Hepatocyte (in vitro differentiated cells): ENCODE measurements around the gene RBM5. TPM values are rescaled to one million over a fixed set of nuclear protein-coding genes. Genes with fewer than 3 reads are reported as not detected.

Experiments
- DNase-seq: peaks from one replicate; pipeline ENCODE4 v3.0.0-alpha.2; 2016; ENCODE audit warnings: low spot score
- H2AFZ ChIP-seq: fragments of 200-600 bp; sonication (generic); 2 replicates; pipeline ENCODE4 v1.6.0; 2016; ENCODE audit warnings: antibody characterized with exemption, mild to moderate bottlenecking
- H3K27ac ChIP-seq: fragments of 200-600 bp; sonication (generic); 2 replicates; pipeline ENCODE4 v1.5.1; 2016; ENCODE audit warnings: mild to moderate bottlenecking
- H3K27me3 ChIP-seq: fragments of 200-600 bp; sonication (generic); 2 replicates; pipeline ENCODE4 v1.6.1; 2016
- H3K36me3 ChIP-seq: fragments of 200-600 bp; sonication (generic); replicated peaks from 2 replicates; pipeline ENCODE4 v1.5.1; 2016; ENCODE audit warnings: low read depth; ENCODE audit not compliant: insufficient read depth
- H3K4me1 ChIP-seq: fragments of 200-600 bp; sonication (generic); 2 replicates; pipeline ENCODE4 v1.5.1; 2016; ENCODE audit warnings: mild to moderate bottlenecking, moderate library complexity; ENCODE audit not compliant: insufficient read depth
- H3K4me2 ChIP-seq: fragments of 200-600 bp; sonication (generic); 2 replicates; pipeline ENCODE4 v1.6.0; 2016
- H3K4me3 ChIP-seq: fragments of 200-600 bp; sonication (generic); 2 replicates; pipeline ENCODE4 v1.5.1; 2016; ENCODE audit warnings: mild to moderate bottlenecking
- H3K79me2 ChIP-seq: fragments of 200-600 bp; sonication (generic); 2 replicates; pipeline ENCODE4 v1.6.0; 2017; ENCODE audit warnings: mild to moderate bottlenecking
- H3K9me2 ChIP-seq: fragments of 200-600 bp; sonication (generic); replicated peaks from 2 replicates; pipeline ENCODE4 v1.6.0; 2017; ENCODE audit warnings: mild to moderate bottlenecking; ENCODE audit not compliant: insufficient read depth
- H3K9me3 ChIP-seq: fragments of 200-600 bp; sonication (generic); 2 replicates; pipeline ENCODE4 v1.5.1; 2016; ENCODE audit warnings: low read depth, mild to moderate bottlenecking
- H4K20me1 ChIP-seq: fragments of 200-600 bp; sonication (generic); 2 replicates; pipeline ENCODE4 v1.6.0; 2016; ENCODE audit warnings: mild to moderate bottlenecking; ENCODE audit not compliant: insufficient read depth, poor library complexity, severe bottlenecking
- CTCF ChIP-seq: fragments of 200-600 bp; sonication (generic); IDR thresholded peaks from 2 replicates; pipeline ENCODE4 v1.5.1; 2016; ENCODE audit warnings: antibody characterized with exemption, mild to moderate bottlenecking; ENCODE audit not compliant: poor library complexity
- EZH2 ChIP-seq: fragments of 200-600 bp; sonication (generic); IDR thresholded peaks from 2 replicates; pipeline ENCODE4 v1.6.1; 2016; ENCODE audit warnings: antibody characterized with exemption, mild to moderate bottlenecking, borderline replicate concordance
- EZH2phosphoT487 ChIP-seq: fragments of 200-600 bp; sonication (generic); IDR thresholded peaks from one replicate; pipeline ENCODE4 v1.6.1; 2018; ENCODE audit warnings: antibody characterized with exemption, mild to moderate bottlenecking, low read depth, moderate library complexity; ENCODE audit not compliant: unreplicated experiment, severe bottlenecking
- WGBS: methylation state at CpG from one replicate; pipeline ENCODE4 v1.1.6; 2016; ENCODE audit warnings: low lambda C conversion rate; ENCODE audit errors: missing lambda C conversion rate; 5-methylcytosine and 5-hydroxymethylcytosine counted together
- polyA plus RNA-seq: library from polyadenylated mRNA; unstranded; fragments of >200 nt; fragmentation: Nextera tagmentation; extraction: Ambion mirVana; gene quantifications from 2 replicates; pipeline ENCODE4 v1.2.1, GENCODE V29; 2016
- total RNA-seq: library from RNA; depleted of rRNA; stranded (reverse); fragments of >200 nt; gene quantifications from 2 replicates; pipeline ENCODE4 v1.2.3, GENCODE V29; 2014

The RBM5 gene
- total and polyA plus RNA-seq, 2 experiments from 2014 or later: 64.3 to 147 TPM

GRCh38 chr3:50136714-50137405 is 48.1 kb downstream of the RBM5 start:
- Histone ChIP-seq H2AFZ (no peak overlapping the region), H4K20me1 (no peaks in the 10 kb centered on the region), H3K4me1 (peaks cover 31% of the 10 kb centered on the region), H3K27me3 (peaks cover 6% of the 10 kb centered on the region), H3K4me3 (no peak overlapping the region), H3K4me2 (no peak overlapping the region), H3K9me2 (no peaks in the 10 kb centered on the region), H3K27ac (peak overlapping the region; percentile 81), H3K9me3 (no peaks in the 10 kb centered on the region), H3K79me2 (no peaks in the 10 kb centered on the region), H3K36me3 (no peaks in the 10 kb centered on the region)
- TF ChIP-seq EZH2phosphoT487: no peak
- TF ChIP-seq CTCF: no peak
- no peak for TF ChIP-seq EZH2
- 72% methylated on average over 6 of the region's 6 CpGs for WGBS
- DNase-seq: no peak

GRCh38 chr3:50137531-50137930 is 48.8 kb downstream of the RBM5 start:
- Histone ChIP-seq H3K4me2 (no peak overlapping the region), H3K79me2 (no peaks in the 10 kb centered on the region), H3K27me3 (peaks cover 6% of the 10 kb centered on the region), H3K4me3 (no peak overlapping the region), H3K9me3 (no peaks in the 10 kb centered on the region), H3K4me1 (peaks cover 31% of the 10 kb centered on the region), H4K20me1 (no peaks in the 10 kb centered on the region), H3K27ac (peak overlapping the region; percentile 81), H2AFZ (no peak overlapping the region), H3K36me3 (no peaks in the 10 kb centered on the region), H3K9me2 (no peaks in the 10 kb centered on the region)
- WGBS: 67% methylated on average over 5 of the region's 6 CpGs
- DNase-seq: no peak
- TF ChIP-seq EZH2: no peak
- TF ChIP-seq EZH2phosphoT487: no peak
- no peak for TF ChIP-seq CTCF

GRCh38 chr3:50138266-50139200 is 49.8 kb downstream of the RBM5 start:
- Histone ChIP-seq H3K4me2 (peak overlapping the region; percentile 32), H3K27me3 (no peaks in the 10 kb centered on the region), H4K20me1 (no peaks in the 10 kb centered on the region), H3K4me1 (peaks cover 31% of the 10 kb centered on the region), H2AFZ (no peak overlapping the region), H3K9me2 (no peaks in the 10 kb centered on the region), H3K79me2 (no peaks in the 10 kb centered on the region), H3K36me3 (no peaks in the 10 kb centered on the region), H3K27ac (peak overlapping the region; percentile 81), H3K4me3 (no peak overlapping the region), H3K9me3 (no peaks in the 10 kb centered on the region)
- 16% methylated on average over 10 of the region's 13 CpGs for WGBS
- TF ChIP-seq EZH2: no peak
- no peak for TF ChIP-seq EZH2phosphoT487
- no peak for TF ChIP-seq CTCF
- peak; percentile 53 for DNase-seq
